Measurements from ENCODE around the gene MISP. TPM values are rescaled to one million over a fixed set of nuclear protein-coding genes. Genes with fewer than 3 reads are reported as not detected.
"Not testable (repeated sequence)": the region's sequence is repeated elsewhere in the genome, so short reads cannot be mapped to it uniquely, and the experiment has no call there.

MISP gene
- total RNA-seq, 1 experiment from 2014 or later = 0.70 TPM

- no peak for TF ChIP-seq ZNF219 (CRISPR knock-in tag; IDR thresholded peaks at IDR 0.05; ENCODE audit: borderline replicate concordance)
- TF ChIP-seq ATF6 (CRISPR knock-in tag; IDR thresholded peaks at IDR 0.05) = no peak
- TF ChIP-seq JAZF1 (CRISPR knock-in tag; IDR thresholded peaks at IDR 0.05) = no peak
- TF ChIP-seq NFATC4 (CRISPR knock-in tag; IDR thresholded peaks at IDR 0.05) = no peak
- TF ChIP-seq ZMAT4 (CRISPR knock-in tag; IDR thresholded peaks at IDR 0.05) = no peak
- TF ChIP-seq ZNF121 (CRISPR knock-in tag; IDR thresholded peaks at IDR 0.05) = no peak
- TF ChIP-seq GABPB1 (CRISPR knock-in tag; IDR thresholded peaks at IDR 0.05) = peak; percentile 25; the same call in 1 of the 2 replicates
- TF ChIP-seq ATF2 (CRISPR knock-in tag; IDR thresholded peaks at IDR 0.05; ENCODE audit: borderline replicate concordance, low read depth) = no peak
- no peak for TF ChIP-seq RORB (CRISPR knock-in tag; IDR thresholded peaks at IDR 0.05)
- ChIA-PET POLR2A (no interaction called here), CTCF (no interaction called here)
- ATAC-seq (no peak), DNase-seq (ENCODE audit: low spot score) (no peak)
- Mint-ChIP-seq H3K9me3 (peaks cover 2% of the 10 kb centered on the region; the same call in 1 of the 2 replicates), H3K4me1 (no peaks in the 10 kb centered on the region), H3K27me3 (ENCODE audit: low read depth) (no peaks in the 10 kb centered on the region), H3K36me3 (peaks cover 2% of the 10 kb centered on the region; the same call in 1 of the 2 replicates), H3K4me3 (no peak overlapping the region), H3K27ac (no peak overlapping the region)
Observed at GRCh38 chr19:738509-739128, 12.3 kb upstream of the MISP start.

- no peak for DNase-seq (ENCODE audit: low spot score)
- ChIA-PET POLR2A (interaction anchor here (0.6 to 0.7 kb wide), 2 partner anchors 21 to 232 kb away, joined by 4 to 6 read pairs; no protein-coding TSS in a partner anchor), CTCF (interaction anchor here (0.7 to 2.8 kb wide), 4 partner anchors 13 to 345 kb away, joined by 3 to 11 read pairs (median 4); partner anchors contain the start of gene PALM)
- H3K4me1 Mint-ChIP-seq = no peaks in the 10 kb centered on the region
- TF ChIP-seq USF1 (CRISPR knock-in tag; IDR thresholded peaks at IDR 0.05) (no peak), CDX4 (CRISPR knock-in tag; IDR thresholded peaks at IDR 0.05; ENCODE audit: borderline replicate concordance) (no peak), ZNF416 (CRISPR knock-in tag; IDR thresholded peaks at IDR 0.05) (no peak), ZNF317 (CRISPR knock-in tag; IDR thresholded peaks at IDR 0.05; ENCODE audit: borderline replicate concordance, low read depth) (no peak), SMAD4 (CRISPR knock-in tag; IDR thresholded peaks at IDR 0.05) (no peak), MLX (CRISPR knock-in tag; IDR thresholded peaks at IDR 0.05) (no peak), GRHL2 (CRISPR knock-in tag; IDR thresholded peaks at IDR 0.05; ENCODE audit: insufficient replicate concordance, severe bottlenecking) (no peak), GABPB1 (CRISPR knock-in tag; IDR thresholded peaks at IDR 0.05) (no peak)
- peaks cover 3% of the 10 kb centered on the region; the same call in 1 of the 2 replicates for H3K36me3 Mint-ChIP-seq
- peaks cover 4% of the 10 kb centered on the region; the same call in 1 of the 2 replicates for H3K9me3 Mint-ChIP-seq
- H3K27ac Mint-ChIP-seq = no peak overlapping the region
- ATAC-seq = no peak
- H3K4me3 Mint-ChIP-seq = no peak overlapping the region
- H3K27me3 Mint-ChIP-seq (ENCODE audit: low read depth) = no peaks in the 10 kb centered on the region
Observed at GRCh38 chr19:739998-740715, 10.8 kb upstream of the MISP start.

- DNase-seq (ENCODE audit: low spot score); H3K27me3 Mint-ChIP-seq (ENCODE audit: low read depth); H3K36me3 Mint-ChIP-seq; H3K9me3 Mint-ChIP-seq; H3K4me3 Mint-ChIP-seq; H3K27ac Mint-ChIP-seq; ATAC-seq; H3K4me1 Mint-ChIP-seq: not testable (repeated sequence)
- POLR2A ChIA-PET = interaction anchor here (0.7 kb wide), 2 partner anchors 62 to 231 kb away, joined by 3 to 4 read pairs; no protein-coding TSS in a partner anchor
- CTCF ChIA-PET = interaction anchor here (0.7 to 2.8 kb wide), 17 partner anchors 9 to 344 kb away, joined by 3 to 13 read pairs (median 4); partner anchors contain the start of genes PALM and PTBP1
Observed at GRCh38 chr19:740816-741505, 10.0 kb upstream of the MISP start.
